ENCODE measurements around the gene B3GNT2. TPM values are rescaled to one million over a fixed set of nuclear protein-coding genes. Genes with fewer than 3 reads are reported as not detected.

The B3GNT2 gene
- total RNA-seq, 1 experiment from 2014 or later, result 12.3 TPM

DNA sequence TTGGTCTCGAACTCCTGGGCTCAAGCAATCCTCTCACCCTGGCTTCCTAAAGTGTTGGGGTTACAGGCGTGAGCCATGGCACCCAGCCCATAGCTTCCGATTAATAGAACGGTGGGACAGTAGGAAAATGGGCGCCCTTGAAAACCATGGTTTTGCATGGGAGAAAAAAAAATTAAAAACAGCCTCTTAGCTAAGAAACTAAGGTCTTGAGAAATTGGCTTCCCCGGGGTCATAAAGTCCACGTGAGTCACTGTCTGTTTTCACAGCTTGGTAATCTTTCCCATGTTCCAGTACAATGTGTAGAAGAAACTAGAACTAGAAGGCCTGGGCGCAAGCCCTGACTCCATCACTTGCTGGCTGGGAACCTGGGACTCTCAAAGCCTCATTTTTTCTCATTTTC lies 20.7 kb downstream of the B3GNT2 start:
- Mint-ChIP-seq H3K4me3 (ENCODE audit: unreplicated experiment) (no peak overlapping the region), H3K27ac (ENCODE audit: low read depth, unreplicated experiment) (peak overlapping the region; percentile 61), H3K4me1 (ENCODE audit: insufficient read depth, unreplicated experiment) (peaks cover 40% of the 10 kb centered on the region), H3K36me3 (ENCODE audit: insufficient read depth, unreplicated experiment) (peaks cover 6% of the 10 kb centered on the region), H3K9me3 (ENCODE audit: unreplicated experiment) (peaks cover 8% of the 10 kb centered on the region), H3K27me3 (ENCODE audit: insufficient read depth, unreplicated experiment) (no peaks in the 10 kb centered on the region)
- no TSS peak for BruUV-seq (replicated peaks)
- DNase-seq (ENCODE audit: unreplicated experiment), result peak; percentile 84
- POLR2A ChIA-PET, result interaction anchor here (0.6 to 1.5 kb wide), 3 partner anchors 18 to 297 kb away, joined by 3 to 4 read pairs (median 4); no protein-coding TSS in a partner anchor
- TF ChIP-seq, protein P1, sequence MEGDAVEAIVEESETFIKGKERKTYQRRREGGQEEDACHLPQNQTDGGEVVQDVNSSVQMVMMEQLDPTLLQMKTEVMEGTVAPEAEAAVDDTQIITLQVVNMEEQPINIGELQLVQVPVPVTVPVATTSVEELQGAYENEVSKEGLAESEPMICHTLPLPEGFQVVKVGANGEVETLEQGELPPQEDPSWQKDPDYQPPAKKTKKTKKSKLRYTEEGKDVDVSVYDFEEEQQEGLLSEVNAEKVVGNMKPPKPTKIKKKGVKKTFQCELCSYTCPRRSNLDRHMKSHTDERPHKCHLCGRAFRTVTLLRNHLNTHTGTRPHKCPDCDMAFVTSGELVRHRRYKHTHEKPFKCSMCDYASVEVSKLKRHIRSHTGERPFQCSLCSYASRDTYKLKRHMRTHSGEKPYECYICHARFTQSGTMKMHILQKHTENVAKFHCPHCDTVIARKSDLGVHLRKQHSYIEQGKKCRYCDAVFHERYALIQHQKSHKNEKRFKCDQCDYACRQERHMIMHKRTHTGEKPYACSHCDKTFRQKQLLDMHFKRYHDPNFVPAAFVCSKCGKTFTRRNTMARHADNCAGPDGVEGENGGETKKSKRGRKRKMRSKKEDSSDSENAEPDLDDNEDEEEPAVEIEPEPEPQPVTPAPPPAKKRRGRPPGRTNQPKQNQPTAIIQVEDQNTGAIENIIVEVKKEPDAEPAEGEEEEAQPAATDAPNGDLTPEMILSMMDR (IDR thresholded peaks at IDR 0.05; ENCODE audit: unreplicated experiment), result no peak
- CTCF ChIA-PET, result interaction anchor here (0.6 to 1.5 kb wide), 3 partner anchors 69 to 631 kb away, joined by 3 to 8 read pairs (median 3); no protein-coding TSS in a partner anchor
- intact Hi-C loops (cut with micrococcal nuclease), result no loop called here

DNA sequence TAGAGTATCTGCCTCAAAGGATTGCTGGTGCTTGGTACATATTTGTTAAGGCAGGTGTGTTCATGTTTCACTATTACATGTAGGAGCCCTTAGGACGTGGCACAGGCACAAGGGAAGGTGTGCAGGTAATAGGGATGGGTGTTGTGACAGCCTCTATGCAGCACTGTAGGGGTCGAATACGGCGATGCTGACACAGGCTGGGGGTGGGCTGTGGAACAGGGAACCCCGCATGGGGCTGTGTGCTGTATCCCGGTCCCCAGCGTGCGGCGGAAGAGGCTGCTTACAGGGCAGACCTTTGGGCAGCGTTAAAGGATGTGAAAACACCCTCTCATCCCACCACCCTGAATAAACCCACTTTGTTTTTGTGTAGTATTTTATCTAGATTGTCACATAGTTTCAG lies 21.5 kb downstream of the B3GNT2 start:
- POLR2A ChIA-PET, result no interaction called here
- BruUV-seq (replicated peaks), result no TSS peak
- H3K36me3 Mint-ChIP-seq (ENCODE audit: insufficient read depth, unreplicated experiment), result peaks cover 2% of the 10 kb centered on the region
- peak overlapping the region; percentile 61 for H3K27ac Mint-ChIP-seq (ENCODE audit: low read depth, unreplicated experiment)
- TF ChIP-seq, protein P1 (IDR thresholded peaks at IDR 0.05; ENCODE audit: unreplicated experiment), result no peak
- no peaks in the 10 kb centered on the region for H3K27me3 Mint-ChIP-seq (ENCODE audit: insufficient read depth, unreplicated experiment)
- intact Hi-C loops (cut with micrococcal nuclease), result no loop called here
- H3K4me1 Mint-ChIP-seq (ENCODE audit: insufficient read depth, unreplicated experiment), result peaks cover 40% of the 10 kb centered on the region
- H3K4me3 Mint-ChIP-seq (ENCODE audit: unreplicated experiment), result no peak overlapping the region
- DNase-seq (ENCODE audit: unreplicated experiment), result no peak
- CTCF ChIA-PET, result no interaction called here
- peaks cover 8% of the 10 kb centered on the region for H3K9me3 Mint-ChIP-seq (ENCODE audit: unreplicated experiment)

DNA sequence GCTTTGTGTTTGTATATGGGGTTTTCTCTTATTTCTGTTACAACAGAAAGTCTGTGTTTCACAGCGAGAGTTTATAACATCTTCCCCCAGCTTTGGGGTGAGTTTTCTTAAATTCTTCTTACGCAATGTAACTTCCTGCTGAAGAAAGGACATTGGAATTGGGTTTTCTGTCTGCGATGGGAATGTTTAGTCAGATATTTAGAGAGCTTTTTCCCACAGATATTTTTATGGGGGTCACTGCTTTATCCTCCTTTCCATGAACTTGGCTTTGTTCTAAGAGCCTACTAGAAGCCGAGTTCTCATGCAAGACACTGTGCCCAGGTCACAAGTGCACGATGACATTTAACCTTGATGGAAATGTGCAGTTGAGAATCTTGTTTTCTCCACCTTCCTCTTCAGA lies 22.1 kb downstream of the B3GNT2 start:
- H3K27ac Mint-ChIP-seq (ENCODE audit: low read depth, unreplicated experiment), result peak overlapping the region; percentile 61
- intact Hi-C loops (cut with micrococcal nuclease), result no loop called here
- no peaks in the 10 kb centered on the region for H3K36me3 Mint-ChIP-seq (ENCODE audit: insufficient read depth, unreplicated experiment)
- POLR2A ChIA-PET, result no interaction called here
- H3K4me3 Mint-ChIP-seq (ENCODE audit: unreplicated experiment), result no peak overlapping the region
- H3K4me1 Mint-ChIP-seq (ENCODE audit: insufficient read depth, unreplicated experiment), result peaks cover 40% of the 10 kb centered on the region
- BruUV-seq (replicated peaks), result no TSS peak
- DNase-seq (ENCODE audit: unreplicated experiment), result peak; percentile 44
- CTCF ChIA-PET, result interaction anchor here (0.6 kb wide), 1 partner anchor 292 kb away, joined by 4 read pairs; no protein-coding TSS in a partner anchor
- H3K27me3 Mint-ChIP-seq (ENCODE audit: insufficient read depth, unreplicated experiment), result no peaks in the 10 kb centered on the region
- H3K9me3 Mint-ChIP-seq (ENCODE audit: unreplicated experiment), result peaks cover 8% of the 10 kb centered on the region
- TF ChIP-seq, protein P1 (IDR thresholded peaks at IDR 0.05; ENCODE audit: unreplicated experiment), result no peak

DNA sequence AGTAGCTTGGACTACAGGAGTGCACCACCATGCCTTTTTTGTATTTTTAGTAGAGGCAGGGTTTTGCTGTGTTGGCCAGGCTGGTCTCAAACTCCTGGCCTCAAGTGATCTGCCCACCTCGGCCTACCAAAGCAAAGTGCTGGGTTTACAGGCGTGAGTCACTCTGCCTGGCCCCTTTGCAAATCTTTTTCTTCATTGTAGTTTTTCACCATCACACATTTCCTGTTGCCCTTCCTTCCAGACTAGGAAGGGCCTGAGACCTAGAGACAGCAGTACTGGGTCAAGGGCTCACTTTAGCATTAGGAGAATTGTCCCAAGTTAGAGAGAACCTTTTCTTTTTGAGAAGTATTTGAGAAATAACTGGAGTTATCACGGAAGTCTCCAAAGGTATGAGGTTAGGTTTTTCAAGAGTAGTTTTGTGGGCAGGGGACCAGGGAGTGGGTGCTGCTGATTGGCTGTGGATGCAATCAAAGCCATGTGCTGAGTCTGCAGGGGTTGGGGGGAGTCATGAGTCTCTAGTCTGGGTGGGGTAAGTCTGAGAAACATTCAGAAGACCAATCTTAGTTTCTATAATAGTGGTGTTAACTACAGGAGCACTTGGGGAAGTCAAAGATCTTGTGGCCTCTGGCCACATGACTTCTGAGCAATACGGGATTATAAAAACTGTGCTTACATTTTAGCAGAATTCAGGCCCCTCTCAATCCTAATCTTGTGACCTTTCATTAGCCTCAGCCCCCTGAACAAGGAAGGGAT lies 23.7 kb downstream of the B3GNT2 start:
- no peaks in the 10 kb centered on the region for H3K27me3 Mint-ChIP-seq (ENCODE audit: insufficient read depth, unreplicated experiment)
- H3K27ac Mint-ChIP-seq (ENCODE audit: low read depth, unreplicated experiment), result no peak overlapping the region
- intact Hi-C loops (cut with micrococcal nuclease), result no loop called here
- no TSS peak for BruUV-seq (replicated peaks)
- H3K4me1 Mint-ChIP-seq (ENCODE audit: insufficient read depth, unreplicated experiment), result peaks cover 40% of the 10 kb centered on the region
- DNase-seq (ENCODE audit: unreplicated experiment), result no peak
- TF ChIP-seq, protein P1 (IDR thresholded peaks at IDR 0.05; ENCODE audit: unreplicated experiment), result no peak
- H3K9me3 Mint-ChIP-seq (ENCODE audit: unreplicated experiment), result peaks cover 8% of the 10 kb centered on the region
- no peaks in the 10 kb centered on the region for H3K36me3 Mint-ChIP-seq (ENCODE audit: insufficient read depth, unreplicated experiment)
- POLR2A ChIA-PET, result interaction anchor here (0.5 to 1.2 kb wide), 2 partner anchors 12 to 75 kb away, joined by 3 to 4 read pairs; no protein-coding TSS in a partner anchor
- CTCF ChIA-PET, result no interaction called here
- no peak overlapping the region for H3K4me3 Mint-ChIP-seq (ENCODE audit: unreplicated experiment)

Data from MCF 10A (cell line).